H9 (cell line): ENCODE results near the gene RNF224. TPM values are rescaled to one million over a fixed set of nuclear protein-coding genes. Genes with fewer than 3 reads are reported as not detected.
A peak's percentile ranks its signal among the peaks of the same experiment; 100 is the strongest.

Experiments
- DNase-seq: peaks from one replicate; pipeline ENCODE4 v3.0.0-alpha.2; 2017
- H2AFZ ChIP-seq: one replicate; pipeline ENCODE4 v1.6.1; 2013; ENCODE audit warnings: mild to moderate bottlenecking, low read length, control low read depth, moderate library complexity
- H2AK5ac ChIP-seq: 2 replicates; pipeline ENCODE4 v1.6.1; 2013; ENCODE audit warnings: low read length, control low read depth, mixed read lengths; ENCODE audit not compliant: insufficient read length
- H2BK120ac ChIP-seq: one replicate; pipeline ENCODE4 v1.6.1; 2013; ENCODE audit warnings: low read depth, mild to moderate bottlenecking, low read length, control low read depth, inconsistent platforms; ENCODE audit not compliant: poor library complexity, severe bottlenecking
- H2BK12ac ChIP-seq: 2 replicates; pipeline ENCODE4 v1.6.1; 2013; ENCODE audit warnings: low read length, control low read depth, mixed read lengths, low read depth; ENCODE audit not compliant: insufficient read length
- H2BK15ac ChIP-seq: 2 replicates; pipeline ENCODE4 v1.6.1; 2013; ENCODE audit warnings: low read depth, low read length, control low read depth
- H2BK20ac ChIP-seq: one replicate; pipeline ENCODE4 v1.6.1; 2013; ENCODE audit warnings: low read depth, mild to moderate bottlenecking, low read length, control low read depth, inconsistent platforms; ENCODE audit not compliant: poor library complexity, severe bottlenecking
- H2BK5ac ChIP-seq: 2 replicates; pipeline ENCODE4 v1.6.1; 2013; ENCODE audit warnings: low read length, control low read depth, mixed read lengths; ENCODE audit not compliant: insufficient read length
- H3K14ac ChIP-seq: 2 replicates; pipeline ENCODE4 v1.6.1; 2013; ENCODE audit warnings: low read length, control low read depth; ENCODE audit not compliant: insufficient read depth
- H3K18ac ChIP-seq: 2 replicates; pipeline ENCODE4 v1.6.1; 2013; ENCODE audit warnings: low read depth, mild to moderate bottlenecking, mixed read lengths, low read length, control low read depth; ENCODE audit not compliant: insufficient read length
- H3K23ac ChIP-seq: 2 replicates; pipeline ENCODE4 v1.6.1; 2013; ENCODE audit warnings: low read length, control low read depth, mixed read lengths, low read depth; ENCODE audit not compliant: insufficient read length
- H3K23me2 ChIP-seq: 2 replicates; pipeline ENCODE4 v1.6.1; 2013; ENCODE audit warnings: low read depth, mild to moderate bottlenecking, mixed read lengths, low read length, control low read depth; ENCODE audit not compliant: insufficient read length, poor library complexity, severe bottlenecking
- H3K27ac ChIP-seq: 2 replicates; pipeline ENCODE4 v1.5.1; 2013; ENCODE audit warnings: low read length, control low read depth, mixed read lengths, low read depth; ENCODE audit not compliant: insufficient read length
- H3K27me3 ChIP-seq: 2 replicates; pipeline ENCODE4 v1.6.1; 2013; ENCODE audit warnings: low read length, control low read depth, inconsistent platforms; ENCODE audit not compliant: insufficient read depth
- H3K4ac ChIP-seq: 2 replicates; pipeline ENCODE4 v1.6.1; 2013; ENCODE audit warnings: low read depth, mild to moderate bottlenecking, control low read depth, inconsistent platforms, low read length, moderate library complexity
- H3K4me1 ChIP-seq: 2 replicates; pipeline ENCODE4 v1.6.1; 2013; ENCODE audit warnings: low read length, control low read depth, inconsistent platforms; ENCODE audit not compliant: insufficient read depth
- H3K4me2 ChIP-seq: 2 replicates; pipeline ENCODE4 v1.6.1; 2013; ENCODE audit warnings: low read length, control low read depth, mixed read lengths; ENCODE audit not compliant: insufficient read length, insufficient read depth
- H3K56ac ChIP-seq: 2 replicates; pipeline ENCODE4 v1.6.1; 2013; ENCODE audit warnings: low read depth, mild to moderate bottlenecking, mixed read lengths, low read length, control low read depth; ENCODE audit not compliant: insufficient read length
- H3K79me1 ChIP-seq: 2 replicates; pipeline ENCODE4 v1.6.1; 2013; ENCODE audit warnings: low read depth, mild to moderate bottlenecking, moderate library complexity, low read length, control low read depth, inconsistent platforms; ENCODE audit not compliant: insufficient read depth, poor library complexity, severe bottlenecking
- H3K79me2 ChIP-seq: 2 replicates; pipeline ENCODE4 v1.6.1; 2013; ENCODE audit warnings: low read length, control low read depth, inconsistent platforms; ENCODE audit not compliant: insufficient read depth
- H3K9ac ChIP-seq: 2 replicates; pipeline ENCODE4 v1.6.1; 2013; ENCODE audit warnings: low read length, control low read depth, mixed read lengths; ENCODE audit not compliant: insufficient read length; ENCODE audit errors: extremely low read depth
- H3K9me3 ChIP-seq: one replicate; pipeline ENCODE4 v1.6.1; 2013; ENCODE audit warnings: low read depth, low read length, inconsistent platforms; ENCODE audit not compliant: control insufficient read depth
- H3T11ph ChIP-seq: one replicate; pipeline ENCODE4 v1.6.1; 2013; ENCODE audit warnings: mild to moderate bottlenecking, low read length, control low read depth, inconsistent platforms
- H4K20me1 ChIP-seq: one replicate; pipeline ENCODE4 v1.6.1; 2013; ENCODE audit not compliant: control insufficient read depth, insufficient read length, insufficient read depth
- H4K5ac ChIP-seq: 2 replicates; pipeline ENCODE4 v1.6.1; 2013; ENCODE audit warnings: low read depth, mild to moderate bottlenecking, mixed read lengths, low read length, control low read depth; ENCODE audit not compliant: insufficient read length
- H4K8ac ChIP-seq: replicated peaks from 2 replicates; pipeline ENCODE4 v1.6.1; 2013; ENCODE audit warnings: low read length, control low read depth, mixed read lengths, low read depth; ENCODE audit not compliant: insufficient read length
- H4K91ac ChIP-seq: 2 replicates; pipeline ENCODE4 v1.6.1; 2013; ENCODE audit warnings: low read depth, mild to moderate bottlenecking, moderate library complexity, mixed read lengths, low read length, control low read depth; ENCODE audit not compliant: insufficient read length
- H3K27ac Mint-ChIP-seq, 3 experiments: 2 replicates in 2 of 3; 3 replicates in 1 of 3; pipeline ENCODE4 v1.8.0; 2020 to 2021; ENCODE audit warnings: mixed read lengths in 3 of 3, mild to moderate bottlenecking in 1 of 3, moderate library complexity in 1 of 3
- H3K27me3 Mint-ChIP-seq: 2 replicates; pipeline ENCODE4 v1.8.0; 2021; ENCODE audit warnings: low read depth, mild to moderate bottlenecking, moderate library complexity, mixed read lengths
- H3K36me3 Mint-ChIP-seq, 3 experiments: 2 replicates in 2 of 3; 3 replicates in 1 of 3; pipeline ENCODE4 v1.8.0; 2020 to 2021; ENCODE audit warnings: low read depth in 3 of 3, mixed read lengths in 3 of 3; ENCODE audit not compliant: insufficient read depth in 1 of 3
- H3K4me1 Mint-ChIP-seq, 2 experiments: 2 replicates each; pipeline ENCODE4 v1.8.0; 2020; ENCODE audit warnings: mixed read lengths in 2 of 2
- H3K4me3 Mint-ChIP-seq, 2 experiments: 2 replicates in 1 of 2; 3 replicates in 1 of 2; pipeline ENCODE4 v1.8.0; 2020 to 2021; ENCODE audit warnings: mild to moderate bottlenecking in 2 of 2, mixed read lengths in 2 of 2, moderate library complexity in 1 of 2
- H3K9me3 Mint-ChIP-seq, 2 experiments: 2 replicates in 1 of 2; 3 replicates in 1 of 2; pipeline ENCODE4 v1.8.0; 2020; ENCODE audit warnings: mild to moderate bottlenecking in 2 of 2, mixed read lengths in 2 of 2, moderate library complexity in 1 of 2
- WGBS: extraction: QIAGEN DNeasy Blood & Tissue Kit; methylation state at CpG from one replicate; pipeline ENCODE4 v1.1.7; 2013; ENCODE audit warnings: missing lambda C conversion rate, low lambda C conversion rate, mixed read lengths; ENCODE audit not compliant: insufficient read length; ENCODE audit errors: extremely low coverage; 5-methylcytosine and 5-hydroxymethylcytosine counted together
- total RNA-seq: library from RNA; stranded (reverse); gene quantifications from 2 replicates; pipeline ENCODE4 v1.2.1, GENCODE V29; 2021
- TF ChIP-seq, protein P1 (sequence below): fragments of 200-600 bp; sonication (generic); conservative IDR thresholded peaks from 3 replicates; pipeline ENCODE4 v1.8.0; 2021; ENCODE audit warnings: antibody characterized with exemption, mild to moderate bottlenecking

RNF224 gene
- total RNA-seq, 1 experiment from 2014 or later, result 0.15 TPM

DNA sequence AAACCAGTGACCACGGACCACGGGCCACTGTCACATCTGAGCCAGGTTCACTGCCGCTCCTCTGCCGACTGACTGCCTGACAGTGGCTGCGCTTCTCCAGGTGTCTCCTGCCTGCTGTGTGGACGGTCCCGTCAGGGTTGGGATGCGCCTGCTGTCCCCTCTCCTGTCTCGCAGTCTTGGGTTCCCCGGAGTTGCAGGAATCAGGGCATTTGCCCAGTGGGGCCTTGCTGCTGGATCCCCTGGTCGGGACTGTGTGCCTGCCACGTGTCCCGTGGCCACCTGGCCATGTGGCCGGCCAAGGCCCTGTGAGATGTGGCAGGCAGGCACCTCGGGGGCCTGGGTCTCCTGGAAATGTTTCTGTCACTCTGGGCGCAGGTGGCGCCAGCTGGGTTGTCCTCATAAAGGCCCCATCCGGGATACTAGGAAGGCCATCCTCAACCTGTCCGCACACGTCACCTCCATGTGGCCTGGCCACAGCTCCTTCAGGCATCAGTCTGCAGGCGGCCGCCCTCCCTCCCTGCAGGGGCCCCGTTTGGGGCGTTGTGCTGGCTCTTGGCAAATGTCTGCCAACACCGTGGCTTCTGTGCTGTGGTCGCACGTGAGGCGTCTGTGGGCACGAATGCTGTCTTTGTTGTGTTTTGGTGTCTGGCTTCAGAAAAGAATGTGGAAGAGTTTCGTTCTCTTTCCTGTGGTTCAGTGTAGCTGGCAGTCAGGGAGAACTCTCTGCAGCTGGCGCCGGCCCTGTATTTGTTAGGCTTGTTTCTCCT, 43.8 kb downstream of the RNF224 start:
- H2BK5ac ChIP-seq, result no peak overlapping the region
- Mint-ChIP-seq H3K27ac (peak overlapping the region in 2 of 3 experiments; percentile 53 to 64; a peak in 2 of 7 replicates), H3K4me1 (peaks cover 12 to 17% of the 10 kb centered on the region in 2 experiments), H3K27me3 (no peaks in the 10 kb centered on the region), H3K4me3 (no peak overlapping the region), H3K9me3 (no peaks in the 10 kb centered on the region; a peak in 1 of 5 replicates), H3K36me3 (peaks cover 11 to 43% (median 34%) of the 10 kb centered on the region in 3 experiments; a peak in 6 of 7 replicates)
- H2AK5ac ChIP-seq, result no peak overlapping the region
- no peak overlapping the region for H3K27ac ChIP-seq
- H3T11ph ChIP-seq, result no peak overlapping the region
- no peak overlapping the region for H2BK12ac ChIP-seq
- H3K4ac ChIP-seq, result no peak overlapping the region
- no peak overlapping the region for H3K56ac ChIP-seq
- H3K4me2 ChIP-seq, result no peak overlapping the region
- no peaks in the 10 kb centered on the region for H3K9me3 ChIP-seq
- no peak overlapping the region for H2BK120ac ChIP-seq
- no peaks in the 10 kb centered on the region for H3K4me1 ChIP-seq
- no peak overlapping the region for H2BK20ac ChIP-seq
- no CpG with 5 or more reads among the region's 32 CpGs for WGBS
- H4K20me1 ChIP-seq, result no peaks in the 10 kb centered on the region
- peak; percentile 29 for DNase-seq
- H3K27me3 ChIP-seq, result no peaks in the 10 kb centered on the region
- H4K91ac ChIP-seq, result no peak overlapping the region
- no peak overlapping the region for H2BK15ac ChIP-seq
- TF ChIP-seq, protein P1, sequence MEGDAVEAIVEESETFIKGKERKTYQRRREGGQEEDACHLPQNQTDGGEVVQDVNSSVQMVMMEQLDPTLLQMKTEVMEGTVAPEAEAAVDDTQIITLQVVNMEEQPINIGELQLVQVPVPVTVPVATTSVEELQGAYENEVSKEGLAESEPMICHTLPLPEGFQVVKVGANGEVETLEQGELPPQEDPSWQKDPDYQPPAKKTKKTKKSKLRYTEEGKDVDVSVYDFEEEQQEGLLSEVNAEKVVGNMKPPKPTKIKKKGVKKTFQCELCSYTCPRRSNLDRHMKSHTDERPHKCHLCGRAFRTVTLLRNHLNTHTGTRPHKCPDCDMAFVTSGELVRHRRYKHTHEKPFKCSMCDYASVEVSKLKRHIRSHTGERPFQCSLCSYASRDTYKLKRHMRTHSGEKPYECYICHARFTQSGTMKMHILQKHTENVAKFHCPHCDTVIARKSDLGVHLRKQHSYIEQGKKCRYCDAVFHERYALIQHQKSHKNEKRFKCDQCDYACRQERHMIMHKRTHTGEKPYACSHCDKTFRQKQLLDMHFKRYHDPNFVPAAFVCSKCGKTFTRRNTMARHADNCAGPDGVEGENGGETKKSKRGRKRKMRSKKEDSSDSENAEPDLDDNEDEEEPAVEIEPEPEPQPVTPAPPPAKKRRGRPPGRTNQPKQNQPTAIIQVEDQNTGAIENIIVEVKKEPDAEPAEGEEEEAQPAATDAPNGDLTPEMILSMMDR, result no peak
- no peak overlapping the region for H3K23ac ChIP-seq
- H2AFZ ChIP-seq, result no peak overlapping the region
- H4K5ac ChIP-seq, result no peak overlapping the region
- H3K9ac ChIP-seq, result no peak overlapping the region
- no peak overlapping the region for H3K14ac ChIP-seq
- no peaks in the 10 kb centered on the region for H3K79me1 ChIP-seq
- no peak overlapping the region for H3K18ac ChIP-seq
- H3K79me2 ChIP-seq, result no peaks in the 10 kb centered on the region
- H3K23me2 ChIP-seq, result no peaks in the 10 kb centered on the region
- H4K8ac ChIP-seq, result no peak overlapping the region
